Measurements from ENCODE around the gene ZNF296.

DNA sequence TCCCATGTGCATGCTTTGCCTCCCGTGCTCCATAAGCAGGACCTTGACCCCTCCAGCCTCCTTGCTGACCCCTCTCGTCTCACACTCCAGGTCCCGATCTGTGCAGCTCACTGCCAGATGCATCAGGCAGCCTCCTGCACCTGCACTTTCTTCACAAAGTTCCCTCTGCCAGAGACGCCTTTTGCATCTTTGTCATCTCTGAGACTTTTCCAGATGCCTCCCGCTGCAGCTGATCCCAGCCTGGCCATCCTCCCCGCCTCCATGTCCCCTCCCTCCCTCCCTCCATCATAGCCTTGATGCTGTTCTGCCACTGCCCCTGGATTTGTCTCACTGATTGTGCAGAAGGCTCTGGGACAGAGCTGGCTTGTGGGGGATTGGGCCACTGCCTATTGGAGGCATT lies 46.6 kb upstream of the ZNF296 start:
- TF ChIP-seq, protein P1, sequence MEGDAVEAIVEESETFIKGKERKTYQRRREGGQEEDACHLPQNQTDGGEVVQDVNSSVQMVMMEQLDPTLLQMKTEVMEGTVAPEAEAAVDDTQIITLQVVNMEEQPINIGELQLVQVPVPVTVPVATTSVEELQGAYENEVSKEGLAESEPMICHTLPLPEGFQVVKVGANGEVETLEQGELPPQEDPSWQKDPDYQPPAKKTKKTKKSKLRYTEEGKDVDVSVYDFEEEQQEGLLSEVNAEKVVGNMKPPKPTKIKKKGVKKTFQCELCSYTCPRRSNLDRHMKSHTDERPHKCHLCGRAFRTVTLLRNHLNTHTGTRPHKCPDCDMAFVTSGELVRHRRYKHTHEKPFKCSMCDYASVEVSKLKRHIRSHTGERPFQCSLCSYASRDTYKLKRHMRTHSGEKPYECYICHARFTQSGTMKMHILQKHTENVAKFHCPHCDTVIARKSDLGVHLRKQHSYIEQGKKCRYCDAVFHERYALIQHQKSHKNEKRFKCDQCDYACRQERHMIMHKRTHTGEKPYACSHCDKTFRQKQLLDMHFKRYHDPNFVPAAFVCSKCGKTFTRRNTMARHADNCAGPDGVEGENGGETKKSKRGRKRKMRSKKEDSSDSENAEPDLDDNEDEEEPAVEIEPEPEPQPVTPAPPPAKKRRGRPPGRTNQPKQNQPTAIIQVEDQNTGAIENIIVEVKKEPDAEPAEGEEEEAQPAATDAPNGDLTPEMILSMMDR (IDR thresholded peaks at IDR 0.05): no peak
- no peak for TF ChIP-seq POLR2A (IDR thresholded peaks at IDR 0.05)
